Breast epithelium (tissue), 4 donors: ENCODE results near the gene LMX1A. TPM values are rescaled to one million over a fixed set of nuclear protein-coding genes. Genes with fewer than 3 reads are reported as not detected.
A peak's percentile ranks its signal among the peaks of the same experiment; 100 is the strongest.

Source experiments
- DNase-seq, 2 donors: peaks; one replicate each; pipeline ENCODE4 v3.0.0-alpha.2; 2019; ENCODE audit warnings: low spot score in 2 of 2
- H3K27ac ChIP-seq, 2 donors: fragments of 200-600 bp; sonication (generic) in 1 of 2; one replicate each; pipeline ENCODE4 v1.5.1; 2016 to 2019; ENCODE audit warnings: mild to moderate bottlenecking in 1 of 2
- H3K27me3 ChIP-seq, 2 donors: fragments of 200-600 bp; sonication (generic) in 1 of 2; one replicate each; pipeline versions ENCODE4 v1.5.1 to v1.6.0; 2017 to 2019; ENCODE audit warnings: control low read depth in 1 of 2, mild to moderate bottlenecking in 1 of 2
- H3K36me3 ChIP-seq: fragments of 200-600 bp; one replicate; pipeline ENCODE4 v1.5.1; 2019
- H3K4me1 ChIP-seq, 2 donors: fragments of 200-600 bp; sonication (generic); one replicate each; pipeline ENCODE4 v1.5.1; 2016 to 2019; ENCODE audit warnings: control low read depth in 1 of 2
- H3K4me3 ChIP-seq, 3 donors: fragments of 200-600 bp; sonication (generic); 1 replicate in 2 of 3; 2 replicates in 1 of 3; pipeline ENCODE4 v1.5.1; 2016 to 2019; ENCODE audit warnings: mild to moderate bottlenecking in 3 of 3, moderate library complexity in 2 of 3
- H3K9me3 ChIP-seq, 2 donors: fragments of 200-600 bp; sonication (generic) in 1 of 2; one replicate each; pipeline ENCODE4 v1.5.1; 2016 to 2019; ENCODE audit warnings: control low read depth in 1 of 2
- POLR2A ChIP-seq: fragments of 450-650 bp; IDR thresholded peaks from one replicate; pipeline ENCODE4 v1.6.1; 2016; ENCODE audit warnings: antibody characterized with exemption, mild to moderate bottlenecking, moderate library complexity
- POLR2AphosphoS5 ChIP-seq, 3 donors: sonication (generic); formaldehyde crosslinking; IDR thresholded peaks; one replicate each; pipeline ENCODE4 v1.6.1; 2017; ENCODE audit warnings: antibody characterized with exemption in 3 of 3
- intact Hi-C: fragments of 100-400 bp; cut with DNase I; formaldehyde crosslinking; loops from one replicate; pipeline ENCODE4 v1.15.1; 2023; ENCODE audit warnings: low total_unique reads
- total RNA-seq, 3 donors: library from RNA; depleted of rRNA; stranded (reverse); fragments of >200 nt; gene quantifications; one replicate each; pipeline ENCODE4 v1.1.0, GENCODE V29; 2016
- TF ChIP-seq, protein P1 (sequence below), 3 donors: fragments of 450-650 bp; IDR thresholded peaks; one replicate each; pipeline ENCODE4 v1.5.1; 2016 to 2017; ENCODE audit warnings: antibody characterized with exemption in 3 of 3, mild to moderate bottlenecking in 3 of 3, moderate library complexity in 3 of 3

The LMX1A gene
- total RNA-seq, 3 donors from 2014 or later = 1.3 TPM; not detected in 2

- Histone ChIP-seq H3K4me3 (no peak overlapping the region), H3K27ac (no peak overlapping the region), H3K9me3 (no peaks in the 10 kb centered on the region), H3K36me3 (no peaks in the 10 kb centered on the region), H3K4me1 (peaks cover 0 to 5% of the 10 kb centered on the region in 2 donors), H3K27me3 (peaks cover 6 to 76% of the 10 kb centered on the region in 2 donors)
- DNase-seq = no peak
- TF ChIP-seq, protein P1, sequence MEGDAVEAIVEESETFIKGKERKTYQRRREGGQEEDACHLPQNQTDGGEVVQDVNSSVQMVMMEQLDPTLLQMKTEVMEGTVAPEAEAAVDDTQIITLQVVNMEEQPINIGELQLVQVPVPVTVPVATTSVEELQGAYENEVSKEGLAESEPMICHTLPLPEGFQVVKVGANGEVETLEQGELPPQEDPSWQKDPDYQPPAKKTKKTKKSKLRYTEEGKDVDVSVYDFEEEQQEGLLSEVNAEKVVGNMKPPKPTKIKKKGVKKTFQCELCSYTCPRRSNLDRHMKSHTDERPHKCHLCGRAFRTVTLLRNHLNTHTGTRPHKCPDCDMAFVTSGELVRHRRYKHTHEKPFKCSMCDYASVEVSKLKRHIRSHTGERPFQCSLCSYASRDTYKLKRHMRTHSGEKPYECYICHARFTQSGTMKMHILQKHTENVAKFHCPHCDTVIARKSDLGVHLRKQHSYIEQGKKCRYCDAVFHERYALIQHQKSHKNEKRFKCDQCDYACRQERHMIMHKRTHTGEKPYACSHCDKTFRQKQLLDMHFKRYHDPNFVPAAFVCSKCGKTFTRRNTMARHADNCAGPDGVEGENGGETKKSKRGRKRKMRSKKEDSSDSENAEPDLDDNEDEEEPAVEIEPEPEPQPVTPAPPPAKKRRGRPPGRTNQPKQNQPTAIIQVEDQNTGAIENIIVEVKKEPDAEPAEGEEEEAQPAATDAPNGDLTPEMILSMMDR (IDR thresholded peaks at IDR 0.05) = no peak
- no peak for TF ChIP-seq POLR2AphosphoS5 (IDR thresholded peaks at IDR 0.05)
- TF ChIP-seq POLR2A = no peak
- intact Hi-C loops = no loop called here
Observed at GRCh38 chr1:165354739-165355138, 1.8 kb downstream of the LMX1A start.

- TF ChIP-seq POLR2AphosphoS5 (IDR thresholded peaks at IDR 0.05) (no peak), POLR2A (no peak)
- TF ChIP-seq, protein P1 (IDR thresholded peaks at IDR 0.05) = no peak
- Histone ChIP-seq H3K4me1 (peaks cover 0 to 5% of the 10 kb centered on the region in 2 donors), H3K4me3 (peak overlapping the region in 1 of 3 donors; percentile 8), H3K9me3 (no peaks in the 10 kb centered on the region), H3K27ac (no peak overlapping the region), H3K27me3 (peaks cover 6 to 83% of the 10 kb centered on the region in 2 donors), H3K36me3 (no peaks in the 10 kb centered on the region)
- intact Hi-C loops = no loop called here
- no peak for DNase-seq
Observed at GRCh38 chr1:165353731-165354671, 2.5 kb downstream of the LMX1A start.

DNA sequence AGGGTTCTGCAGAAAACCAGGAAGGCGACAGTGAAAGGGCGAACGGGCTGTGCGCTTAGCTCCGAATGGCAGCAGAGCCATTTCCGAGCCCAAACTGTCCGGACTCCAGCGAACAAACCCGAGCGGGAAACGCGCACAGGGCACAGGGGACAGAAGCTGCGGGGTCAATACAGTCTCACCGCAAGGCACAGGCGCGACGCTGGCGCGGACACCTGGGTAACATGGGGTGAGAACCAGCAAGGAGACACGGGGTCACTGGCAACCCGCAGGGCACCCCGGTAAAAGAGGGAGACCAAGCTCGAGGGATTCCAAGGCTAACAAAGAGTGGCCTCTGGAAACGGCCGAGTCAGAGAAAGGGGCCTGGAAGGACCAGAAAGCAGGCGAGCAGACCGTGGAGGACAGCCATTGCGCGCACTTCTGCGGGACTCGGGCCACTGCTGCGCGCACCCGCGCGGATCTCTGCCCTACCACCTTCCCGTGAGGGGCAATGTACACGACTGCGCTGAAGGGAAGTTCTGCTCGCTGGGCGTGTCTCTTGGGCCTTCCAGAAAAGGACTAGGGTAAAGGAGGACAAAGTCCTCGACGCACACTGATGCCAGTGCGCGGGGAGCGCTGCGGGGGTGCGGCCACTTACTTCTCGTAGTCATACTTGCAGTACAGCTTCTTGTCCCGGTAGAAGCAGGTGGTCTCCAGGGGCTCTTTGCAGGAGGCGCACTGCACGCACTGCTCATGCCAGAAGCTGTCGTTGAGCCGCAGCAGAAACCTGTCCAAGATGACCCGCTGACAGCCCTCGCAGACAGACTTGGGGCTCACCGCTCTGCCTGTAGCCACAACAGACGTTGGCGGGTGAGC, 3.8 kb downstream of the LMX1A start:
- intact Hi-C loops = no loop called here
- Histone ChIP-seq H3K4me1 (peaks cover 0 to 5% of the 10 kb centered on the region in 2 donors), H3K27me3 (peaks cover 6 to 85% of the 10 kb centered on the region in 2 donors), H3K9me3 (no peaks in the 10 kb centered on the region), H3K36me3 (no peaks in the 10 kb centered on the region), H3K27ac (no peak overlapping the region), H3K4me3 (peak overlapping the region in 1 of 3 donors; percentile 25)
- TF ChIP-seq POLR2A (no peak), POLR2AphosphoS5 (IDR thresholded peaks at IDR 0.05) (no peak)
- TF ChIP-seq, protein P1 (IDR thresholded peaks at IDR 0.05) = no peak
- DNase-seq = no peak

DNA sequence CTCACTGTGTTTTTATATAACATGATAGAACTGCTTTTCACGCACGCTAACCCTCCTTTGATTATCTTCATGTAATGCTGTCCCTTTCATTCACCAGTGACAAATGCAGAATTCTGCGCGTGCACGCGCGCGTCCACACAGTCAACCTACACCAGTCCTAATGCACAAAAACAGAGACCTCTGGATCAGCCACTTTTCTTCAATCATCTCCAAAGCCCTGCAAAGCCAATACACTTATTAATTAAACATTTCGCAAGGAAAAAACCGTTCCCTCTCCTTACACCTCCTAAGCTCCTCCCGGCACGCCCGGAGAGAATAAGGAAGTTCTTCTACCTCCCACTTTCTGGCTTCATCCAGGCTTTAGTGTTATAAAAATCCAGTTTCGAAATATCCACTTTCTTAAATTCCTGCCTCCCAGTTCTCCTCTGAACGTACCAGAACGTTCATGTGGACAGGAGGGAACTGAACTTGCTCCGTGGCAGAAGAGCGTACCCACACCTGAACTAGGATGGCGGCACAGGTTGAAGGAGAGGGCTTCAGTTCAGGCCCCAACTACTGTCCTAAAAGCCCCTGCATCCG, 4.6 kb downstream of the LMX1A start:
- Histone ChIP-seq H3K27ac (no peak overlapping the region), H3K4me3 (no peak overlapping the region), H3K9me3 (no peaks in the 10 kb centered on the region), H3K4me1 (peaks cover 0 to 5% of the 10 kb centered on the region in 2 donors), H3K36me3 (no peaks in the 10 kb centered on the region), H3K27me3 (peaks cover 6 to 86% of the 10 kb centered on the region in 2 donors)
- TF ChIP-seq, protein P1 (IDR thresholded peaks at IDR 0.05) = no peak
- TF ChIP-seq POLR2A (no peak), POLR2AphosphoS5 (IDR thresholded peaks at IDR 0.05) (no peak)
- no peak for DNase-seq
- intact Hi-C loops = no loop called here
